K562 treated with DMSO at 1 percent for 48 hours (cell line): ENCODE measurements around the gene RMC1. TPM values are rescaled to one million over a fixed set of nuclear protein-coding genes. Genes with fewer than 3 reads are reported as not detected.

Source experiments
- total RNA-seq: library from RNA; unstranded; fragments of 300-600 nt; gene quantifications from 2 replicates; pipeline ENCODE4 v1.2.3, GENCODE V29; 2022; ENCODE audit warnings: low replicate concordance; ENCODE audit errors: extremely low read depth

Gene RMC1
- not detected in 2 replicates for total RNA-seq

DNA sequence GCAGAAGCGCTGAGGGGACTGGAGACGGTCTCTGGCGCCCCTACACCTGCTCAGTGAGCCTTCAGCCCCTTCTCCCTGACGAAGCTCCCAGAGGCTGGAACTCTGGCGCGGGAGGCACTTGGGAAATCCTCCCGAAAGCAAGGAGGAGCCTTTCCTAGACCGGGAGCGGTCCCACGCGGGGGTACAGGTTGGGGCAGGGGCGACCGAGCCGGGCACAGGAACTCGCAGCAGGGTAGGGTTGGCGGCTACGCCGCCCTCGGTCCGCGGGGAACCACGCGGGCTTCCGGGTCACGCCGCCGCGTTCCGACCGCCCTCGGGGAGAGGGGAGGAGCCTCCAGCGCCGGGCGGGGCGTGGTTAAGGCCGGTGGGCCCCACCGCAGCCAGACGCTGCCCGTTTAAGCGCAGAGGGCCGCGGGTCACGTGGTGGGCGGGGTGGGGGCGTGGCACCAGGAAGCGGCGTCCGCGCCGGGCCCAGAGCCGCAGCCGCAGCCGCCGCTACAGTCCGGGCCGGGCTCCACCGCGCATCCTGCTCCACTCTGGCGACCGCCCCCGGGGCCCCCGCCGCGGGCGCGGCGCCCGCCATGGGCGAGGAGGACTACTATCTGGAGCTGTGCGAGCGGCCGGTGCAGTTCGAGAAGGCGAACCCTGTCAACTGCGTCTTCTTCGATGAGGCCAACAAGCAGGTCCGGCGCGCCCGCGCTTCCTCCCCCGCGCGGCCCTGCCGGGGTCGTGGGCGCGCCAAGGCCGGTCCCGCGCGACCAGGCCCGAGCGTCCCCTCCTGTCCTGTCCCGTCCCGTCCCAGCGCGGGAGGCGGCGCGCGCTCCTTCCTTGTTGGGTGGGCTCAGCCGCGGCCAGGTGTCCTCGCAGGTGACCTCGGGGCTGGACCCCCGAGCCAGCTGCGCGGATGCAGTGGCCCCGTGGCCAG, at the start of gene RMC1:
TSS of gene RMC1 (plus strand) at position 474 of the 925 bp plus-strand sequence. CDS start at position 582, 108 bp downstream.

Other genes with a start within 250 kb of the RMC1 start
- not detected in 2 replicates for gene RIOK3, start 50.2 kb upstream of the RMC1 start, total RNA-seq
- not detected in 2 replicates for gene NPC1, start 83.0 kb downstream of the RMC1 start, total RNA-seq
- gene ANKRD29, start 159.4 kb downstream of the RMC1 start, total RNA-seq = not detected in 2 replicates
- gene LAMA3, start 185.9 kb downstream of the RMC1 start, total RNA-seq = not detected in 2 replicates